IMR-90 (cell line): ENCODE data around the gene SPTBN5. TPM values are rescaled to one million over a fixed set of nuclear protein-coding genes. Genes with fewer than 3 reads are reported as not detected.

Experiments used
- ATAC-seq: fragments of 200-7000 bp; cut with Tn5 transposase; 2 replicates; pipeline ENCODE4 v1.9.1; 2020; ENCODE audit warnings: low read depth, mild to moderate bottlenecking, moderate library complexity
- BruUV-seq: library from RNA; stranded (reverse); fragments of 400-500 nt; replicated peaks from 2 replicates; lab custom pipeline; 2021; lab: Mats Ljungman, UMichigan
- CTCF ChIA-PET: fragments of 300-600 bp; formaldehyde crosslinking; extraction: SDS; loops from one replicate; lab custom pipeline; 2021; ENCODE audit warnings: antibody characterized with exemption; lab: Yijun Ruan, JAX
- POLR2A ChIA-PET: fragments of 300-600 bp; sonication (Branson Sonifier 250); formaldehyde crosslinking; loops from one replicate; lab custom pipeline; 2022; ENCODE audit warnings: antibody characterized with exemption; ENCODE audit not compliant: unreplicated experiment; lab: Charles Lee
- DNase-seq: peaks from one replicate; pipeline ENCODE4 v3.0.0; 2013
- H2AFZ ChIP-seq: replicated peaks from 2 replicates; pipeline ENCODE3; 2013; ENCODE audit warnings: low read length, mild to moderate bottlenecking; ENCODE audit not compliant: poor library complexity
- H2AK5ac ChIP-seq: 2 replicates; pipeline ENCODE4 v1.6.1; 2013; ENCODE audit warnings: low read depth, low read length, inconsistent platforms
- H2AK9ac ChIP-seq: replicated peaks from 2 replicates; pipeline ENCODE3; 2013; ENCODE audit warnings: mild to moderate bottlenecking, low read depth, low read length, moderate library complexity; ENCODE audit not compliant: poor library complexity
- H2BK120ac ChIP-seq: 2 replicates; pipeline ENCODE4 v1.6.1; 2013; ENCODE audit warnings: low read depth, low read length, inconsistent platforms
- H2BK15ac ChIP-seq: 3 replicates; pipeline ENCODE4 v1.6.1; 2013; ENCODE audit warnings: low read depth, low read length, inconsistent platforms
- H2BK20ac ChIP-seq: 2 replicates; pipeline ENCODE4 v1.6.1; 2013; ENCODE audit warnings: low read depth, mild to moderate bottlenecking, inconsistent platforms, low read length, moderate library complexity
- H2BK5ac ChIP-seq: 2 replicates; pipeline ENCODE4 v1.6.1; 2013; ENCODE audit warnings: mild to moderate bottlenecking, low read depth, low read length, inconsistent platforms; ENCODE audit not compliant: poor library complexity, severe bottlenecking
- H3K14ac ChIP-seq: replicated peaks from 2 replicates; pipeline ENCODE4 v1.6.1; 2013; ENCODE audit warnings: low read depth, low read length, inconsistent platforms
- H3K18ac ChIP-seq: 2 replicates; pipeline ENCODE4 v1.6.1; 2013; ENCODE audit warnings: low read depth, low read length, control low read depth
- H3K23ac ChIP-seq: 2 replicates; pipeline ENCODE4 v1.6.1; 2013; ENCODE audit warnings: low read depth, low read length, inconsistent platforms
- H3K27ac ChIP-seq: 2 replicates; pipeline ENCODE4 v1.5.1; 2013; ENCODE audit warnings: mild to moderate bottlenecking, control low read depth, low read length; ENCODE audit not compliant: insufficient read depth
- H3K27me3 ChIP-seq: 2 replicates; pipeline ENCODE4 v1.6.1; 2013; ENCODE audit warnings: low read length; ENCODE audit not compliant: control insufficient read depth, insufficient read depth
- H3K36me3 ChIP-seq: 2 replicates; pipeline ENCODE4 v1.6.1; 2013; ENCODE audit warnings: low read length, mixed read lengths; ENCODE audit not compliant: control insufficient read depth, insufficient read depth
- H3K4ac ChIP-seq: 2 replicates; pipeline ENCODE4 v1.6.1; 2013; ENCODE audit warnings: low read depth, low read length, inconsistent platforms
- H3K4me1 ChIP-seq: 2 replicates; pipeline ENCODE4 v1.6.1; 2013; ENCODE audit warnings: low read length, mixed read lengths; ENCODE audit not compliant: control insufficient read depth, insufficient read depth
- H3K4me2 ChIP-seq: 2 replicates; pipeline ENCODE4 v1.6.1; 2013; ENCODE audit warnings: low read depth, mild to moderate bottlenecking, control low read depth, low read length, moderate library complexity
- H3K4me3 ChIP-seq: 2 replicates; pipeline ENCODE4 v1.5.1; 2013; ENCODE audit warnings: low read depth, mild to moderate bottlenecking, control low read depth, low read length, moderate library complexity; ENCODE audit not compliant: insufficient read depth
- H3K56ac ChIP-seq: 2 replicates; pipeline ENCODE4 v1.6.1; 2013; ENCODE audit warnings: low read length, inconsistent platforms; ENCODE audit not compliant: insufficient read depth; ENCODE audit errors: extremely low read depth
- H3K79me1 ChIP-seq, 2 experiments: 2 replicates each; pipeline ENCODE4 v1.6.1; 2013; ENCODE audit warnings: low read length in 2 of 2, inconsistent platforms in 1 of 2, low read depth in 1 of 2
- H3K9ac ChIP-seq: 2 replicates; pipeline ENCODE4 v1.6.1; 2013; ENCODE audit warnings: low read depth, low read length, control low read depth
- H3K9me1 ChIP-seq: 2 replicates; pipeline ENCODE4 v1.6.1; 2013; ENCODE audit warnings: low read length, inconsistent platforms; ENCODE audit not compliant: insufficient read depth
- H3K9me3 ChIP-seq: 2 replicates; pipeline ENCODE4 v1.6.1; 2013; ENCODE audit warnings: low read length; ENCODE audit not compliant: control insufficient read depth, insufficient read depth
- H4K20me1 ChIP-seq: 2 replicates; pipeline ENCODE4 v1.6.1; 2013; ENCODE audit warnings: low read length, inconsistent platforms; ENCODE audit not compliant: insufficient read depth
- H4K5ac ChIP-seq: 2 replicates; pipeline ENCODE4 v1.6.1; 2013; ENCODE audit warnings: mild to moderate bottlenecking, low read depth, low read length, control low read depth
- H4K8ac ChIP-seq, 2 experiments: 2 replicates each; pipeline ENCODE4 v1.6.1; 2013; ENCODE audit warnings: low read depth in 2 of 2, low read length in 2 of 2, control low read depth in 1 of 2, inconsistent platforms in 1 of 2
- H4K91ac ChIP-seq: 2 replicates; pipeline ENCODE4 v1.6.1; 2013; ENCODE audit warnings: low read depth, low read length, inconsistent platforms; ENCODE audit not compliant: insufficient read depth
- BHLHE40 ChIP-seq: fragments of 150-350 bp; IDR thresholded peaks from 2 replicates; pipeline ENCODE4 v1.6.1; 2016; ENCODE audit warnings: mild to moderate bottlenecking, low read depth, low read length
- CEBPB ChIP-seq: IDR thresholded peaks from 2 replicates; pipeline ENCODE4 v1.6.1; 2012; ENCODE audit warnings: low read depth, low read length, improper control_type of control experiment
- CHD1 ChIP-seq: IDR thresholded peaks from 2 replicates; pipeline ENCODE4 v1.6.1; 2012; ENCODE audit warnings: low read depth, low read length, improper control_type of control experiment
- CTCF ChIP-seq: conservative IDR thresholded peaks from 2 replicates; pipeline ENCODE4 v1.5.1; 2012; ENCODE audit warnings: mild to moderate bottlenecking, low read depth, low read length, improper control_type of control experiment
- ELK1 ChIP-seq: fragments of 150-350 bp; IDR thresholded peaks from 2 replicates; pipeline ENCODE4 v1.6.1; 2016; ENCODE audit warnings: low read depth, mild to moderate bottlenecking, low read length, moderate library complexity, borderline replicate concordance
- FOS ChIP-seq: fragments of 150-350 bp; IDR thresholded peaks from 2 replicates; pipeline ENCODE4 v1.6.1; 2016; ENCODE audit warnings: low read depth, low read length
- MAFK ChIP-seq: IDR thresholded peaks from 2 replicates; pipeline ENCODE4 v1.6.1; 2012; ENCODE audit warnings: low read depth, low read length, improper control_type of control experiment
- MAZ ChIP-seq: IDR thresholded peaks from 2 replicates; pipeline ENCODE4 v1.6.1; 2012; ENCODE audit warnings: low read depth, mild to moderate bottlenecking, low read length, improper control_type of control experiment, moderate library complexity, borderline replicate concordance
- MXI1 ChIP-seq: IDR thresholded peaks from 2 replicates; pipeline ENCODE4 v1.6.1; 2012; ENCODE audit warnings: low read depth, mild to moderate bottlenecking, low read length, moderate library complexity, borderline replicate concordance
- NFE2L2 ChIP-seq: fragments of 150-350 bp; IDR thresholded peaks from 2 replicates; pipeline ENCODE4 v1.6.1; 2016; ENCODE audit warnings: low read depth, mild to moderate bottlenecking, low read length
- POLR2A ChIP-seq: IDR thresholded peaks from 2 replicates; pipeline ENCODE4 v1.6.1; 2012; ENCODE audit warnings: mild to moderate bottlenecking, low read depth, low read length
- RAD21 ChIP-seq: IDR thresholded peaks from 2 replicates; pipeline ENCODE4 v1.6.1; 2012; ENCODE audit warnings: low read length, improper control_type of control experiment
- RCOR1 ChIP-seq: IDR thresholded peaks from 2 replicates; pipeline ENCODE4 v1.6.1; 2012; ENCODE audit warnings: mild to moderate bottlenecking, low read length, improper control_type of control experiment; ENCODE audit not compliant: insufficient replicate concordance
- RFX5 ChIP-seq: IDR thresholded peaks from 2 replicates; pipeline ENCODE4 v1.8.0; 2012; ENCODE audit warnings: low read depth, mild to moderate bottlenecking, low read length, moderate library complexity
- SMC3 ChIP-seq: fragments of 150-350 bp; IDR thresholded peaks from 2 replicates; pipeline ENCODE4 v1.6.1; 2016; ENCODE audit warnings: low read depth, mild to moderate bottlenecking, antibody characterized with exemption, low read length, moderate library complexity
- USF2 ChIP-seq: fragments of 150-350 bp; IDR thresholded peaks from 2 replicates; pipeline ENCODE4 v1.6.1; 2017; ENCODE audit warnings: mild to moderate bottlenecking, antibody characterized with exemption, low read length, low read depth
- WGBS, 2 experiments: methylation state at CpG; one replicate each; pipeline versions ENCODE4 v1.1.5 to v1.1.7; 2013; ENCODE audit warnings: missing lambda C conversion rate in 2 of 2; ENCODE audit not compliant: insufficient read length in 1 of 2; ENCODE audit errors: extremely low coverage in 2 of 2; 5-methylcytosine and 5-hydroxymethylcytosine counted together
- dilution Hi-C: fragments of 300-500 bp; cut with HindIII; formaldehyde crosslinking; loops from one replicate; pipeline ENCODE4 v1.14.3; 2018; ENCODE audit warnings: low sequenced_read_pairs; ENCODE audit not compliant: unreplicated experiment
- in situ Hi-C: fragments of 300-500 bp; cut with MboI; formaldehyde crosslinking; loops from 3 replicates; pipeline ENCODE4 v1.14.3; 2019; ENCODE audit warnings: low sequenced_read_pairs, inconsistent platforms, mixed read lengths
- intact Hi-C: fragments of 100-400 bp; cut with micrococcal nuclease; formaldehyde crosslinking; loops from 2 replicates; pipeline ENCODE4 v1.10.0; 2022
- polyA plus RNA-seq, 3 experiments: library from polyadenylated mRNA; depleted of rRNA; stranded (reverse); fragments of >200 nt; gene quantifications; 2 replicates each; pipeline ENCODE4 v1.2.3, GENCODE V29; 2012; ENCODE audit warnings: low replicate concordance in 1 of 3
- total RNA-seq: library from RNA; depleted of rRNA; stranded (reverse); fragments of >200 nt; gene quantifications from 2 replicates; pipeline ENCODE4 v1.2.3, GENCODE V29; 2012

SPTBN5 gene
- total and polyA plus RNA-seq, 2 of the 4 experiments (the other 2 are of a cell fraction), result under 0.01 to 0.38 TPM

- Histone ChIP-seq H3K36me3 (no peaks in the 10 kb centered on the region), H3K9ac (no peak overlapping the region), H2BK120ac (no peak overlapping the region), H2AFZ (no peak overlapping the region), H4K8ac (no peak overlapping the region), H3K4me3 (no peak overlapping the region), H2BK5ac (no peak overlapping the region), H3K79me1 (no peaks in the 10 kb centered on the region), H4K5ac (no peak overlapping the region), H3K4me1 (no peaks in the 10 kb centered on the region), H3K56ac (no peak overlapping the region), H2AK9ac (peak overlapping the region; percentile 50), H2AK5ac (no peak overlapping the region), H3K9me1 (peaks cover 2% of the 10 kb centered on the region; the same call in 1 of the 2 replicates), H4K91ac (no peak overlapping the region), H3K18ac (no peak overlapping the region), H4K20me1 (no peaks in the 10 kb centered on the region), H2BK20ac (no peak overlapping the region), H3K4me2 (no peak overlapping the region), H3K14ac (no peak overlapping the region), H3K4ac (no peak overlapping the region), H2BK15ac (no peak overlapping the region), H3K23ac (no peak overlapping the region), H3K9me3 (no peaks in the 10 kb centered on the region), H3K27me3 (peaks cover 10% of the 10 kb centered on the region; the same call in 1 of the 2 replicates), H3K27ac (no peak overlapping the region)
- dilution Hi-C loops (no loop called here), intact Hi-C loops (no loop called here), in situ Hi-C loops (no loop called here)
- no peak for DNase-seq
- ChIA-PET POLR2A (no interaction called here), CTCF (no interaction called here)
- TF ChIP-seq MAFK, result no peak
- TF ChIP-seq CHD1, result no peak
- TF ChIP-seq NFE2L2, result no peak
- TF ChIP-seq MXI1, result no peak
- TF ChIP-seq RAD21, result no peak
- no peak for TF ChIP-seq CEBPB
- TF ChIP-seq RCOR1, result no peak
- no peak for TF ChIP-seq SMC3
- no peak for TF ChIP-seq ELK1
- no peak for TF ChIP-seq RFX5
- no peak for TF ChIP-seq BHLHE40
- TF ChIP-seq POLR2A, result no peak
- TF ChIP-seq MAZ, result no peak
- no peak for TF ChIP-seq USF2
- no peak for TF ChIP-seq FOS
- TF ChIP-seq CTCF, result no peak
- no TSS peak for BruUV-seq
- WGBS, 2 experiments, result 92% methylated on average over 7 of the region's 10 CpGs; no CpG with 5 or more reads in 1 of the 2 experiments
- ATAC-seq, result no peak
Measured at GRCh38 chr15:41887161-41887560, 6.7 kb downstream of the SPTBN5 start.
